ENCODE data around the gene MYRFL. TPM values are rescaled to one million over a fixed set of nuclear protein-coding genes. Genes with fewer than 3 reads are reported as not detected.

The MYRFL gene
- total RNA-seq, 1 donor from 2014 or later: under 0.01 TPM

GRCh38 chr12:69896653-69897381 lies 71.8 kb downstream of the MYRFL start:
- no peak for DNase-seq (ENCODE audit: low read depth, low spot score)

GRCh38 chr12:69897744-69898143 lies 72.7 kb downstream of the MYRFL start:
- DNase-seq (ENCODE audit: low read depth, low spot score): no peak

- no peak for DNase-seq (ENCODE audit: low read depth, low spot score)
These were observed 73.2 kb downstream of the MYRFL start for GRCh38 chr12:69898236-69898635.

- DNase-seq (ENCODE audit: low read depth, low spot score): peak; percentile 44
These were observed 75.7 kb downstream of the MYRFL start for GRCh38 chr12:69900720-69901131.

GRCh38 chr12:69901221-69901905 lies 76.3 kb downstream of the MYRFL start:
- no peak for DNase-seq (ENCODE audit: low read depth, low spot score)

GRCh38 chr12:69903548-69903947 lies 78.5 kb downstream of the MYRFL start:
- no peak for DNase-seq (ENCODE audit: low read depth, low spot score)

- DNase-seq (ENCODE audit: low read depth, low spot score): no peak
These were observed 79.8 kb downstream of the MYRFL start for GRCh38 chr12:69904777-69905176.

GRCh38 chr12:69905801-69906200 lies 80.8 kb downstream of the MYRFL start:
- DNase-seq (ENCODE audit: low read depth, low spot score): no peak

- DNase-seq (ENCODE audit: low read depth, low spot score): no peak
These were observed 81.6 kb downstream of the MYRFL start for GRCh38 chr12:69906411-69907216.

GRCh38 chr12:69908203-69908602 lies 83.2 kb downstream of the MYRFL start:
- DNase-seq (ENCODE audit: low read depth, low spot score): peak; percentile 93

- DNase-seq (ENCODE audit: low read depth, low spot score): no peak
These were observed 85.7 kb downstream of the MYRFL start for GRCh38 chr12:69910694-69911093.

- no peak for DNase-seq (ENCODE audit: low read depth, low spot score)
These were observed 88.5 kb downstream of the MYRFL start for GRCh38 chr12:69913526-69913925.

GRCh38 chr12:69915964-69916363 lies 90.9 kb downstream of the MYRFL start:
- no peak for DNase-seq (ENCODE audit: low read depth, low spot score)

GRCh38 chr12:69916544-69917235 lies 91.7 kb downstream of the MYRFL start:
- DNase-seq (ENCODE audit: low read depth, low spot score): no peak

- no peak for DNase-seq (ENCODE audit: low read depth, low spot score)
These were observed 93.3 kb downstream of the MYRFL start for GRCh38 chr12:69918287-69918686.

- DNase-seq (ENCODE audit: low read depth, low spot score): no peak
These were observed 94.5 kb downstream of the MYRFL start for GRCh38 chr12:69919495-69919894.

GRCh38 chr12:69921831-69922230 lies 96.8 kb downstream of the MYRFL start:
- no peak for DNase-seq (ENCODE audit: low read depth, low spot score)

- no peak for DNase-seq (ENCODE audit: low read depth, low spot score)
These were observed 98.0 kb downstream of the MYRFL start for GRCh38 chr12:69922999-69923398.

- no peak for DNase-seq (ENCODE audit: low read depth, low spot score)
These were observed 100.3 kb downstream of the MYRFL start for GRCh38 chr12:69925291-69925690.

- DNase-seq (ENCODE audit: low read depth, low spot score): no peak
These were observed 102.1 kb downstream of the MYRFL start for GRCh38 chr12:69927164-69927563.

GRCh38 chr12:69929125-69929524 lies 104.1 kb downstream of the MYRFL start:
- DNase-seq (ENCODE audit: low read depth, low spot score): no peak

- DNase-seq (ENCODE audit: low read depth, low spot score): no peak
These were observed 104.5 kb downstream of the MYRFL start for GRCh38 chr12:69929531-69929930.

Measured in pulmonary artery endothelial cell (primary cell).